Caco-2 (cell line): ENCODE results near the gene ATF7IP. TPM values are rescaled to one million over a fixed set of nuclear protein-coding genes. Genes with fewer than 3 reads are reported as not detected.
"Not testable (repeated sequence)": the region's sequence is repeated elsewhere in the genome, so short reads cannot be mapped to it uniquely, and the experiment has no call there.

Source experiments
- BruUV-seq: library from RNA; stranded (reverse); fragments of 400-500 nt; replicated peaks from 2 replicates; lab custom pipeline; 2021; lab: Mats Ljungman, UMichigan
- CTCF ChIA-PET: fragments of 300-600 bp; sonication (Branson Sonifier 250); formaldehyde crosslinking; loops from one replicate; lab custom pipeline; 2022; ENCODE audit warnings: antibody characterized with exemption; lab: Charles Lee
- POLR2A ChIA-PET: fragments of 300-600 bp; sonication (Branson Sonifier 250); formaldehyde crosslinking; loops from one replicate; lab custom pipeline; 2022; ENCODE audit warnings: antibody characterized with exemption; lab: Charles Lee
- DNase-seq, 2 experiments: peaks; one replicate each; pipeline versions ENCODE4 v3.0.0 to v3.0.0-alpha.2; 2020 to 2022
- H3K27me3 ChIP-seq: replicated peaks from 2 replicates; pipeline ENCODE4 v1.6.0; 2011; ENCODE audit warnings: low read length; ENCODE audit not compliant: control insufficient read depth, insufficient read depth
- H3K36me3 ChIP-seq: 2 replicates; pipeline ENCODE4 v1.5.1; 2011; ENCODE audit warnings: low read length; ENCODE audit not compliant: control insufficient read depth, insufficient read depth
- H3K4me1 ChIP-seq: fragments of 250-450 bp; sonication (Bioruptor Pico); 2 replicates; pipeline ENCODE4 v1.5.1; 2020; ENCODE audit warnings: mild to moderate bottlenecking
- H3K4me3 ChIP-seq: 2 replicates; pipeline ENCODE4 v1.5.1; 2011; ENCODE audit warnings: low read depth, mild to moderate bottlenecking, control low read depth, low read length
- H3K9me3 ChIP-seq: fragments of 250-450 bp; sonication (Bioruptor Pico); 2 replicates; pipeline ENCODE4 v1.5.1; 2020; ENCODE audit warnings: mild to moderate bottlenecking, moderate library complexity
- H3K27ac Mint-ChIP-seq: one replicate; pipeline ENCODE4 v1.8.0; 2022; ENCODE audit warnings: mixed read lengths; ENCODE audit not compliant: unreplicated experiment
- H3K27me3 Mint-ChIP-seq: one replicate; pipeline ENCODE4 v1.8.0; 2022; ENCODE audit warnings: mixed read lengths; ENCODE audit not compliant: insufficient read depth, unreplicated experiment
- H3K36me3 Mint-ChIP-seq: one replicate; pipeline ENCODE4 v1.8.0; 2022; ENCODE audit warnings: mild to moderate bottlenecking, mixed read lengths; ENCODE audit not compliant: insufficient read depth, unreplicated experiment
- H3K4me1 Mint-ChIP-seq: one replicate; pipeline ENCODE4 v1.8.0; 2022; ENCODE audit warnings: low read depth, mixed read lengths; ENCODE audit not compliant: unreplicated experiment
- H3K4me3 Mint-ChIP-seq: one replicate; pipeline ENCODE4 v1.8.0; 2022; ENCODE audit warnings: mild to moderate bottlenecking, moderate library complexity, mixed read lengths; ENCODE audit not compliant: unreplicated experiment
- H3K9me3 Mint-ChIP-seq: one replicate; pipeline ENCODE4 v1.8.0; 2022; ENCODE audit warnings: mixed read lengths; ENCODE audit not compliant: unreplicated experiment
- CTCF ChIP-seq, 2 experiments: fragments of 200-600 bp in 1 of 2; IDR thresholded peaks; 1 replicate in 1 of 2; 2 replicates in 1 of 2; pipeline versions ENCODE4 v1.5.1 to v1.8.0; 2011 to 2022; ENCODE audit warnings: antibody characterized with exemption in 1 of 2, control low read depth in 1 of 2, inconsistent platforms in 1 of 2, low read depth in 1 of 2, low read length in 1 of 2, mild to moderate bottlenecking in 1 of 2, moderate library complexity in 1 of 2; ENCODE audit not compliant: insufficient read depth in 1 of 2, severe bottlenecking in 1 of 2, unreplicated experiment in 1 of 2
- intact Hi-C: fragments of 100-400 bp; cut with micrococcal nuclease; formaldehyde crosslinking; loops from one replicate; pipeline ENCODE4 v1.10.0; 2022; ENCODE audit not compliant: unreplicated experiment
- total RNA-seq: library from RNA; stranded (reverse); gene quantifications from 2 replicates; pipeline ENCODE4 v1.2.3, GENCODE V29; 2022

The ATF7IP gene
- total RNA-seq, 1 experiment from 2014 or later, result 107 TPM

DNA sequence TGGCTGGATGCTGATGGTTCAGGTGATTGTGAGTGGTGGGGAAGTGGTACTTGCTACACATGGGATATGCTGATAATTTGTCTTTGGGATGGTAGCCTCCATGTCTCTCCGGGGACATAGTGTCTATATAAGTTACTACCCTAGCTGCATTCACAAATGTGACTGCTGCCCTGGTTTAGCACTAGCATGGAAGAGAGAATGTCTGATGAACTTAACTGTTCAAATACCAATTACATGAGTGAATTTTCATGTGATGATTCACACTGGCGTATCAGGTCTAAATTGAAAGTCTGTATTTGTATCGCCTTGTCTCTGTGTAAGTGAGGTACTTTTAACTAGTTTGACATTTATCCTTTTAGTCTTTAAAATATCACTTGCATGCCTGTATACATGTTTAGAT lies 34.4 kb downstream of the ATF7IP start:
- POLR2A ChIA-PET, result interaction anchor here (1.0 kb wide), 1 partner anchor 34 kb away, joined by 4 read pairs; the partner anchor contains the start of gene ATF7IP
- intact Hi-C loops, result no loop called here

DNA sequence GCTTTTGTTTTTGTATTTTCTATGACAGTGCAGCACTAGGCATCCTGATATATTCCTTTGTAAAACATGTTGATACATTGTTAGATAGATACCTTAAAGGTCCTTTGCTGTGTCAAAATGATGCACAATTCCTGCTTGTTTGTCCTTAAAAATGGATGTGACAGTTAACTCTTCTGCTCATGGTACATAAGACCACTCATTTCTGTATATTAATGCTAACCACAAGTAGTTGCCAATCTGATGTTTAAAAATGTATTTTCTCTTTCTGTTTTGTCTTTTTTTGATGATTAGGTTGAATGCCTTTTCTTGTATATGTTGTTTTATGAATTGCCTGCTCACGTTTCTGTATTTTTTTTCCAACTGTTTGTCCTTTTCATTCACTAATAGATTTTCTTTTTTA lies 35.1 kb downstream of the ATF7IP start:
- no peak for TF ChIP-seq CTCF (IDR thresholded peaks at IDR 0.05; ENCODE audit: insufficient read depth in 1 of 2, low read depth in 1 of 2, low read length in 1 of 2, severe bottlenecking in 1 of 2, unreplicated experiment in 1 of 2)
- Histone ChIP-seq H3K27me3 (no peaks in the 10 kb centered on the region), H3K4me1 (no peaks in the 10 kb centered on the region), H3K4me3 (no peak overlapping the region), H3K9me3 (no peaks in the 10 kb centered on the region), H3K36me3 (no peaks in the 10 kb centered on the region)
- Mint-ChIP-seq H3K36me3 (peaks cover 14% of the 10 kb centered on the region), H3K4me1 (no peaks in the 10 kb centered on the region), H3K27ac (no peak overlapping the region), H3K9me3 (no peaks in the 10 kb centered on the region), H3K4me3 (no peak overlapping the region), H3K27me3 (no peaks in the 10 kb centered on the region)
- no TSS peak for BruUV-seq
- intact Hi-C loops, result no loop called here
- ChIA-PET POLR2A (no interaction called here), CTCF (no interaction called here)
- DNase-seq, result no peak

More for the DNA sequence above, 34.4 kb downstream of the ATF7IP start:
- no peak for TF ChIP-seq CTCF (IDR thresholded peaks at IDR 0.05; ENCODE audit: insufficient read depth in 1 of 2, low read depth in 1 of 2, low read length in 1 of 2, severe bottlenecking in 1 of 2, unreplicated experiment in 1 of 2)
- Mint-ChIP-seq H3K27me3 (no peaks in the 10 kb centered on the region), H3K9me3 (no peaks in the 10 kb centered on the region), H3K4me1 (no peaks in the 10 kb centered on the region), H3K36me3 (peaks cover 14% of the 10 kb centered on the region), H3K4me3 (no peak overlapping the region), H3K27ac (no peak overlapping the region)
- Histone ChIP-seq H3K4me3 (no peak overlapping the region), H3K9me3 (no peaks in the 10 kb centered on the region), H3K36me3 (no peaks in the 10 kb centered on the region), H3K4me1 (no peaks in the 10 kb centered on the region; the same call in 1 of the 2 replicates), H3K27me3 (no peaks in the 10 kb centered on the region)
- CTCF ChIA-PET, result no interaction called here
- BruUV-seq, result no TSS peak
- no peak for DNase-seq

DNA sequence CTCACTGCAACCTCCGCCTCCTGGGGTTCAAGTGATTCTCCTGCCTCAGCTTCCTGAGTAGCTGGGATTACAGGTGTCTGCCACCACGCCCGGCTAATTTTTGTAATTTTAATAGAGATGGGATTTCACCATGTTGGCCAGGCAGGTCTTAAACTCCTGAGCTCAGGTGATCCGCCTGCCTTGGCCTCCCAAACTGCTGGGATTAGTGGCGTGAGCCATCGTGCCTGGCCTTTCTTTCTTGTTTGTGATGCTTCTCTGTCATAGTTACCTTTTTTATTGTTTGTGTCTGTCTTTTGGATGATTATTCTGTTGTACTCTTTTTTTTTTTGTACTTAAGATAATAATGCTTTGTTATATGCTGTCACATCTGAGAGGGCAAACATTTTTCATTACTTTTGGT lies 35.8 kb downstream of the ATF7IP start:
- H3K4me1 Mint-ChIP-seq, H3K27ac Mint-ChIP-seq, H3K4me3 Mint-ChIP-seq, CTCF ChIA-PET, H3K27me3 ChIP-seq, H3K36me3 ChIP-seq, H3K4me1 ChIP-seq, H3K4me3 ChIP-seq, H3K9me3 ChIP-seq, intact Hi-C loops, H3K27me3 Mint-ChIP-seq, BruUV-seq, H3K9me3 Mint-ChIP-seq, DNase-seq: not testable (repeated sequence)
- H3K36me3 Mint-ChIP-seq, result peaks cover 14% of the 10 kb centered on the region
- POLR2A ChIA-PET, result interaction anchor here (1.0 kb wide), 1 partner anchor 36 kb away, joined by 3 read pairs; the partner anchor contains the start of gene ATF7IP

- no TSS peak for BruUV-seq
- Mint-ChIP-seq H3K9me3 (no peaks in the 10 kb centered on the region), H3K27me3 (no peaks in the 10 kb centered on the region), H3K36me3 (peaks cover 14% of the 10 kb centered on the region), H3K27ac (no peak overlapping the region), H3K4me3 (no peak overlapping the region), H3K4me1 (no peaks in the 10 kb centered on the region)
- no peak for TF ChIP-seq CTCF (IDR thresholded peaks at IDR 0.05; ENCODE audit: insufficient read depth in 1 of 2, low read depth in 1 of 2, low read length in 1 of 2, severe bottlenecking in 1 of 2, unreplicated experiment in 1 of 2)
- CTCF ChIA-PET, result no interaction called here
- H3K36me3 ChIP-seq, result no peaks in the 10 kb centered on the region
- H3K4me1 ChIP-seq, result no peaks in the 10 kb centered on the region
- intact Hi-C loops, result no loop called here
- no peaks in the 10 kb centered on the region for H3K27me3 ChIP-seq
- DNase-seq, result no peak
- no peaks in the 10 kb centered on the region for H3K9me3 ChIP-seq
- H3K4me3 ChIP-seq, result no peak overlapping the region
- POLR2A ChIA-PET, result no interaction called here
These were observed 37.2 kb downstream of the ATF7IP start for GRCh38 chr12:14402697-14403096.
